ENCODE measurements around the gene CSRP3.
A peak's percentile ranks its signal among the peaks of the same experiment; 100 is the strongest.

CSRP3 gene

DNA sequence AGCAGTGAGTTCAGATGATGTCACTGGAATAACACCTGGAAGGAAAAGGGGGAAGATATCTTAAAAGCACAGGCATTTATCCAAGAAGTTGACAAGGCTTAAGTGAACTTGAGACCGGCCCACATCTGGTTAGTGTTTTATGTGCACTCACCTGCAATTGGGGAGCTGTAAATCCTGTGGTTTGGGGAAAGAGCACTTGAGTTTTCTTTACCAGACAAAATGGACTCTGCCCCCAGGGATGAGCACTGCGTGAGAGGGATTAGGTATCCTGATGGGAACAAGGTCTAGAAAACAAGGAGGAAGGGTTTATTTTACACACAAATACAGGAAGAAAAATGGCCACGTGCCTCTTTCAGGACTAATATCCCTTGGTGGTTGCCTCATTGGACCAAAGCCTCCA is 23.8 kb upstream of the CSRP3 start:
- DNase-seq = no peak

DNA sequence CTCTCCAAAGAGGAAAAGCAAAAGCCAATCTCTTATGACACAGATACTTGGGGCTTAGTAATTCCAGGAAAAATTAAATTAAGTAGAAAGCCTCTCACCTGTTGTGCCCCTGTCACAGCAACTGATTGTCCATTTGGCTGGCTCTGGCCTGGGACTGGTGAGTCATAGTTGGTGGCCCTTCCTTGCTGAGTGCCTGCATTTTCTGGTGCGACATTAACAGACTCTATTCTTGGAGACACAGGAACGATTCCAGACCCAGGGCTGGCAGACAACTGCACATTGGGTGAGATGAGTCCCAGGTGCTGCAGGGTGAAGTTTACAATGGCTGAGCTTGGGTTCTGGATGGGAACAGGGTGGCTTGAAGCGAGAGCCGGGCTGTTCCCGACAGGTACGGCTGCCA is 23.3 kb upstream of the CSRP3 start:
- no peak for DNase-seq

DNA sequence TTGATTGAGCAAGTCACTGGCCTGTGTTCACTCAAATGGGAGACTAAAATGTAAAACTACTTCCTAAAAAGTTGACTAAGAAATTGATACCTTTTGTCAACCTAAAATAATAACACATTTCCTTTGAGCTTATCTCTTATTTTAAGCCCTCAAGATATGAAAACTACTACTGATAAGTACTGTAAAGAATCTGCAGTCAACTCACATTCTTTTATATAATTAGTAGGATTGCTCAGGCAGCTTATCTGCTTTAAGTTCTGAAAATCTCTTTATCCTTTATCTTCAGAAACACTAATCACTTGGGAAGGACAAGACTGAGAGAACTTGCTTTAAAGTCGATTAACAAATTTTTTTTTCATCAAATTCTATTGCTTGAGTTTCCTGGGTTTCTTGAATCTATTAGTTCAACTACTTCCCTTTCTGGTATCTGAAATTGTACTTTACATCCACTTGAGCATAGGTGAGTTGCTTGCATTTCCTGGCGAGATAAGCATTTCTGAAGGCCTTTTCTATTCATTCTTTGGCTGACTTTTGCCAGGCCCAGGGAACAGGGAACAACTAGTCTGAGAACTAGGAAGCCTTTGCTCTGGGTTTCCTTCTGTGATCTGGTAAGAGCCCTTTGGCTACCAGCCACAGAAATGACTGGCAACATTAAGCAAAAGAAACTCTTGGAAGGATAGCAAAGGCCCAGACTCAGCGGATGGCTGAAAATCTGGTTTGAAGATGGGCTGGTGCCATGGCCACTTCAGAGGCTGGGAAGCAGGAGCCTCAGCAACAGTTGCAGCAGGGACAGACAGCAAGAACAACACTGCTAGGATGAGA is 19.3 kb upstream of the CSRP3 start:
- peak in 18 of 58 donors; percentile 6 to 65 (median 18) for DNase-seq

DNA sequence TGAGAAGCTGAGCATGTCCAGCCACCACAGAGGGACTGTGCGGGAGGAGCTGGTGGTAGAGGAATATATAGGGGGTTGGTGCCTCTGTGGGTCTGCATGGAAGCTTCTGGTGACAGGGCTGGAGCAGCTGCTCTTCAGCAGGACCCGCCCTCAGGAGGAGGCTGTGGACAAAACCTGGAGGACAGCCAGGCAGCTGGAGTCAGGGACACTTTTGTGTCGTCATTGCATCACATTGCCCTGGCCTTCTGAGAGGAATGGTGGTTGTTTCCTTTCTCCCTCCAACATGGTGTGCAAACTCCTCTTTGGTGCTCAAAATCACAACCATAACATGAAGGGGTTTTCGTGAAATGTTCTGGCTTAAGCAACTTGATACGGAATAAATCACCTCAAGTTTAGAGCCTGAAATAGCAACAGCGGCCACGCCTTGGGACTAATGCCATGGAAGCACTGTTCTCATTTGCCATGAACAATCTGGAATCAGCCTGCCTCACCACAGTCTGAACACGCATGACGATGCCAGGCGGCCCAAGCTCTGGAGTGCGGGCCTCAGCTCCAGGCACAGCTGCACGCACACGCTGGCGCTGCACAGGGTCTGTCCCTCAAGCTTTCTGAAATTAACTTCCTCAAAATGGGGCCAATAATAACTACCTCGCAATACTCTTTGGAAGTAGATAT is 17.1 kb upstream of the CSRP3 start:
- peak in 29 of 58 donors; percentile 3 to 70 (median 26) for DNase-seq

DNA sequence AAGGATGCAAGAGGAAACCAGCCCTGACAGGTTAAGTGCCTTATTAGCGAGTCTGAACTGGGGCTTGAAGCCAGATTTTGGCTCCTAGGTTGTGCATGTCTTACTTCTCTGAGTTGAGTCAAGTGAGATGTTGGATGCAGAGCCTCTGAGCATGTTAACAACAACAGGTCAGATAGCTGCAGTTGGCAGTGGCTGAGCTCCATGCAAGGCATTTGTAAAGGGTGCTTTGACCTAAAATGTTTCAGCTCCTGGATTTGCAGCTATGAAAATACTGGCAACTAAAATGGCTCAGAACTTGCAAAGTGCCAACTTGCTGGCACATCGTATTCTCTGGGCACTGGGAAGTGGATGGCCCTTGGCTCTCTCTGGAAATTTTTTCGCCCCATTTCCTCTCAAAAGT is 16.4 kb upstream of the CSRP3 start:
- DNase-seq = peak in 27 of 58 donors; percentile 4 to 65 (median 26)

DNA sequence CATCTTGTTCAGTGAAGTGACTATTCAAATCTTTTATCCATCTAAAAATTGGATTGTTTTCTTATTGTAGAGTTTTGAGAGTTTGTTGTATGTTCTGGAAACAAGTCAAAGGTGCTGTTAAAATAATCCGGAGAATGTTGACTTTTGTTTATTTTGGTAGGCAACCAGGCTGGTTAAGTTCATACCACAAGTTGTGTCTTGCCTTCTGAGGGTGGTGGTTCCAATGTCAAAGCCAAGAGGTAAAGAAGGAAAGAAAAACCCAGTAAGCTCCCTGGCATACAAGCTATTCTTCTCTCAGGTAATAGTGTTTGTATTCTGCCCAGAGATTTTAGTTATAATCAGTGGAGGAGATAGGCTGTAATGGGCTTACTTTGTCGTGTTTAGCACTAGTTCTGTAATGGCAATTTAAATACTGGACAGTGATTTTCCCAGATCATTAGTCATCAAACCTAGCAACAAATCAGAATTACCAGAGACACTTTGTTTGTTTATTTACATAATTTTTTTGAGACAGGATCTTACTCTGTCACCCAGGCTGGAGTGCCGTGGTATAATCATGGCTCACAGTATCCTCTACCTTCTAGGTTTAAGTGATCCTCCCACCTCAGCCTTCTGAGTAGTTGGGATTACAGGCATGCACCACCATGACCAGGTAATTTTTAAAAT is 15.1 kb upstream of the CSRP3 start:
- DNase-seq = no peak

DNA sequence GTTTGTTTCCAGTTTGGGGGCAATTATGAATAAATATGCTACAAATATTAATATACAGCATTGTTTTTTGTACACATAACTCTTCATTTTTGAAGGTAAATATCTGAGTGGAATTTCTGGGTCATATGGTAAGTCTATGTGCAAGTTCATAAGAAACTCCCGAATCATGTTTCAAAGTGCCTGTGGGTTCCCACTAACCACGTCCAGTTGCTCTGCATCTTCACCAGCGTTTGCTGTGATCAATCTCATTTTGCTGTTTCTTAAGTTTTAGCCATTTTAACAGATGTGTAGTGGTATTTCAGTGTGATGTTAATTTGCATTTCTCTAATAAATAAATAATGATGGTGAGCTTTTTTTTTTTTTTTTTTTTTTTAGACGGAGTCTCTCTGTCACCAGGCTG is 14.2 kb upstream of the CSRP3 start:
- DNase-seq = no peak

DNA sequence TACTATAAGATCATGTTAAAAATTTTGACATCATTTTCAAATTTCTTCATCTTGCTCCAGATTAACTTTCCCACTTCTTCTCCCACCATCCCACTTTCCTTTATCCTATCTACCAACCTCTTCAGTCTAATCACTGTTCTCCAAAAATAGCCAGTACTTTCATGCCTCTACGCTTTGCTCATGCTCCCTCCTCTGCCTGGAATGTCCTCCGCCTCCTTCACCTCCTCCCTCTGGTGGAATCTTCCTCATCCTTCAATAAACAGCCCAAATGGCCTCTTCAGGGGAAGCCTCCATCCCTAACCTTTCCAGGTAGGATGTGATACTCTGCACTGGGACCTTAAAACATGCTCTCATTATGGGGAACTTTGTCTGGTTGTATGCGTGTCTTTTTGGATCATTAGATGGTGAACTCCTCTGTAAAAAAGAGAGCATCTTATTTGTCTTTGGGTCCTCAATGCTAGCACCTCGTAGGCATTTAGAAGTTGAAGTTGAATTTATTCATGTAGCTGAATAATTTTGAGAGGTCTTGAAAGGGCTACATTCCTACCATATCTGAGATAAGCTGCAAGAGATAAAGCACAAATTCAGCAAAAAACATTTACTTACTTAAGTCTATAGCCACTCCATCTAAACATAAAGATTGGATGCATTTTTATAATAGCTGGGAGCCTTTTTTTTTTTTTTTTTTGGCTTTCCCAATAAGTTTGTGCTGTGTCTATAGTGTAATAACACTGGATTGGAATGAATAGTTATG is 8.0 kb upstream of the CSRP3 start:
- no peak for DNase-seq

DNA sequence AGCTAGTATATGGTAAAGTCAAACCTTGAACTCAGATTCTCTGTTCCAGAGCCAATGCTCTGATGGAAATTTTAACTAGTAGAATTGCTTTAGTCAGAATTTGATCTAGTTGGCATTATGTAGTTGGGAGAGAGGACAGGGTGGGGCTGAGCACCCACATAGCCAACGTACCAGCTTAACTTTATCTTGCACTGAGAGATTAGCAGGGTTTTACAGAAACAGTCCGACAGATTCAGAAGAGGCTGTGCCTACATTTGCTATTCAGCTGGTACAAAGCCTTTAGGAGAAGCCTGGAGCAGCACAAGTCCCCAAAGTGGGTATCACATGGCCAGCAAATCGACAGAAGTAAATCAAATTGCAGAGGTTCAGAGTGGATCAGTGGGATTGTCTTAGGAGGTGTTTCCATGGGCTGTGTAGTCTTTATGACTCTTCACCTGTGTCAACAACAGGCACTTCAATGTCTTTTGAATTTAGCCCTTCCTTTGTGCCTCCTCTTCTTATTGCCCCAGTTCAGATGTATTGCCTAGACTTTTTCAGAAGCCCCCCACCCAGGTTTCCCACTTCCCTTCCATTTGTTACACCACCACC is 7.3 kb upstream of the CSRP3 start:
- no peak for DNase-seq

DNA sequence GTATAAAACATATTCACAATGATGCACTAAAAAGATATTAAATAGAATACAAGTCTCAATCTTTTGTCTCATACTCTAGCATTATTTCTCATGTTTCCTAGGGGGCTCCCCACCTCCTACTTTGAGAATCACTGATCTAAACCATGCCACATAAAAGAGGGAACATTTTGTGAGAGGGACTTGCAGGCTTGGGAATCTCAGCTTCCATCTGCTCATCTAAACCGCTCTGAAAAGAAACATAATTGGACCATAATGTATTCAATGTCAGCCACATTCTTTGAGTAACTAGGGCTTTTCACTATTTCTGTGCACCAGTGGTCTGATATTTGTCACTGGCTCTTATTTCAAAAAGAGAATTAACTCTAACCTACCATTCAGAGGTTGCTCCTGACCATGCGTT is 6.4 kb upstream of the CSRP3 start:
- DNase-seq = no peak

DNA sequence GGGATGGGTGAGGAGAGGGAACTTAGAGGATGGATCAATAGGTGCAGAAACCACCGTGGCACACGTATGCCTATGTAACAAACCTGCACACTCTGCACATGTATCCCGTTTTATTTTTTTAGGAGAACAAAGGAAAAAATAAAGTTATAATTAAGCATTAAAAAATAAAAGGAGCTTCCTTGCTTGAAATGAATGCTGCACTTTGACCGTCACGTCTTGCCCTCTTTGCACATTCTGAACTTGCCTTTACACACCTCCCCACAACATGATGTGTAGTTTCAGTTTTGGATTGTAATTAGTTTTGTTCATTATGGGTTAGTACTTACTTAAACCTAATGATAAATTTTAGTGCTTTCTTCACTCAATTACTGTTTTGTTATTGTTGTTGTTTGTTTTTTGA is 3.1 kb upstream of the CSRP3 start:
- no peak for DNase-seq

DNA sequence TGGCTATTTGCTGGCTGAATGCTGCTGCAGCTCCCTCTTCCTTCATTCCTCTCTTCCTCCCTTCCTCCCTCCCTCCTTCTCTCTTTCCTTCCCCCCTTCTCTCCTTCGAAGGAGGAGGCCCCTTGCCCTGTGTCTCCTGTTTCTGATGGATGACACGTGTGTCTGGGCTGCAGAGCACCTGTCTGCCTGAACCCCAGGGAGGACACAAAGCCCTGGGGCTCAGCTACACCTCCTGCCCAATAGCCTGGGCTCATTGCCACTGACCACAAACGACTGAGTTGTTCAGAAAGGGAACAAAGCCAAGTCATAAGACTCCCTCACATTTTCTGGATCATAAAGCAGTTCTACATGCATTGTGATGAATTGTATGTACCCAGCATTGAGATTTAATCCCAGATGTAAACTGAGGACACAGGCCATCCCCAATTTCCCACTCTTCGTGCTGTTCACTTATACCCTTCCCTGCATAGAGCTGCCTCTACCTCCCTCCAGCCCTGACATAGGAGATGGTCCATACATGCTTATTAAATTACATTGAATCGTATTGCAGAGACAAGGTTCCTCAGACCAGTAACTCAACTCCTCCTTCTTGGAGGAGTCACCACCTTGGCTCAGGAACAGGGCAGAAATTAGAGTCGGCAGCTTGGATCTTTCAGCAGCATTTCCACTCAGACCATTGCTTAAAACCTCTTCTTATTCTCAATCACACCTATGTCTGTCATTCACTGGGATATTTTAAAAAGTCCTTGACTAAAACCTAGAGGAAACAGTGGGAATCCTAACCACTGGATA is 1.2 kb downstream of the CSRP3 start:
- DNase-seq = no peak

DNA sequence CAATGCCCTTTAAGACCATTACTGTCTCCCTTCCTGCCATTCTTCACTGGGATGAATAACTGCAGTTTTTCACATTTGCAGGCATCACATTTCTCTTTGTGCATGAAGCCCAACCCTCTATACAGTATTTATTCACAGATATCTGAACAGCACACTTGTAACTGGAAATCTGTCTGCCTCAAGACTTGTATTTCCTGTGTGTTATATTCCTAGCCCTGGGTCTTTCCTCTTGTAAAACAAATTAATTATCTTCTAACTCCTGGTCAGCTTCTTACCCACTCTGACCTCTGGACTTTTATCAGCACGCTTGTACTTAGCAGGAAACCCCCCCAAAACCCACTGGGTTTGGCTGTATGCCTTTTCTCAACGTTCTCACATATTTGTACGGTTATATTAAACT is 2.0 kb downstream of the CSRP3 start:
- DNase-seq = no peak

DNA sequence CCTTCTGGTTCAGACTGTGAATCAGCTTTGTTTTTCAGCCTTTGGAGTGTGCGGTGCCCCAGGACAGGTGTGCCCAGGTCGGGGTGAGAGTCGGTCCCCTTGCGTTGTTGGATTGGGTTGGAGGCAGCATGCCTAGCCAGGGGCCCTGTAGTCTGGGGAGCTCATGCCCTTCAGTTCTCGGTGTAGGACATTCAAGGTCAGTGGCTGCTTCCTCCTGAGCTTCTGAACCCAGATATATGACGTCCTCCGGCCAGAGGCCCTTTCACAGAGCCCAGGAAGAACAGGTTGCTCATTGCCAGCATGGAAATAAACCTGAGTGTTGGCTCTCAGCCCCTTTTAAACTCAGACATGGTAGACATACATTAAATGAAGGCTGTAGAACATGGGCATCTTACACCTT is 2.7 kb downstream of the CSRP3 start:
- no peak for DNase-seq

DNA sequence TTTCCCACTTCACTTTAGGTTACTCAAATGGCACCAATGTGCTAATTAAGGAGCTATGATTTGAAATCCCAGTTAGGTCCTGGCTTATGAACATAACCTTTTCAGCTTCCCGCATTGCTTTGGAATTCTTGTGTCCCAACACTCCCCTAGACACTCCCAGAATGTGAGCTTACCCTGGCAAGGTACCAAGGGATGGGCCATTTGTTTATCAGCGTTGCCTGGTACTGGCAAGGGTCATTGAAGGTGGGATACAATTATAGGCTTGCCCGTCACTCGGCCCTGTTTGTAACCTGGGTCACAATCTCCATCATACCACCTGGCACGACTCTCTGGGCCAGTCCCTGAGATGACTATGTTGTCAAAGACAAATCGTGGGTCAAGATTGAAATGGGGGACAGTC is 5.4 kb downstream of the CSRP3 start:
- no peak for DNase-seq

DNA sequence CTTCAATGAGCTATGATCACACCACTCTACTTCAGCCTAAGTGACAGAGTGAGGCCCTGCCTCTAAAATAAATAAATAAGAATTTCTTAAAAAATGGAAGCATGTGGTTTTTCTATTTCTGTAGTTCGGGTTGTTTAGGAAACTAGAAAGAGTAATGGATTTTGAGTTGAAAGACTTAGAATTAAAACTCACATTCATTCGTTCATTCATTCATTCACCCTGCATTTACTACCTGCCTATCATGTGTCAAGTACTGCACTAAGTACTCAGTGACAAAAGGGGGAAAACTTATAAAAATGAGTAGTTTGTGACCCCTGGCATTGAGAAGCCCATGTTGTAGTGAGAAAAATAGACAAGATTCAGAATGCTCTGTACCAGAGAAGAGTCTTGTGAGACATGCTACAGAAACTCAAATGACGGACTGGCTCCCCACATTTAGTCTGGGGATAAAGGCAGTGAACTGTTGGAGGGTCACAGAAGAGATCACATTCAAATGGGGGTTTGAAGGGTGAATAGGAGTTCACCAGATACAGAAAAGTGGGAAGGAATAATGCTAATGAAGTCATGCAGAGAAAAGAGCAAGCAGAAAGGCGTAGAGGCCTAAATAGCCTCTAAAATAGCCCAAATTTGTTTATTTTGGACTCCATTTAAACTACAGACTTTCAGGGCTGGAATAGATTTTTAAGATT is 7.0 kb downstream of the CSRP3 start:
- DNase-seq = no peak

DNA sequence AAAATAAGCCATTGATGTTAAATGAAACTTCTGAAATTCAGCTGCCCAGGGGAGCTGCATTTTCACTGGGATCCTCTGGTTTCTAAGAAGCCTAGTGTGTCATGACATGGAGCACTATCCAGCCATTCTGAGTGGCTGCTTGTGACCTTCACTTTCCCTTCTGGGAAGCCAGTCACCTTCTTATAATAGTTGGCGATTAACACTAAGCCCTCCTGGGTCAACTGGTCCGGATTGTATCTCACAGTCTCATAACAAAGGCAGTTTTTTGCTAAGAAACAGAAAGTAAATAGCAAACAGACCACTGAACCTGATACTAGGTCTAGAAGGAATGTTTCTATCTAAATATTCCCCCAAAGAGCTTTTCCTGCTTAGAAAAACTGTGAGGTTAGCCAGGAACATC is 7.9 kb downstream of the CSRP3 start:
- no peak for DNase-seq

DNA sequence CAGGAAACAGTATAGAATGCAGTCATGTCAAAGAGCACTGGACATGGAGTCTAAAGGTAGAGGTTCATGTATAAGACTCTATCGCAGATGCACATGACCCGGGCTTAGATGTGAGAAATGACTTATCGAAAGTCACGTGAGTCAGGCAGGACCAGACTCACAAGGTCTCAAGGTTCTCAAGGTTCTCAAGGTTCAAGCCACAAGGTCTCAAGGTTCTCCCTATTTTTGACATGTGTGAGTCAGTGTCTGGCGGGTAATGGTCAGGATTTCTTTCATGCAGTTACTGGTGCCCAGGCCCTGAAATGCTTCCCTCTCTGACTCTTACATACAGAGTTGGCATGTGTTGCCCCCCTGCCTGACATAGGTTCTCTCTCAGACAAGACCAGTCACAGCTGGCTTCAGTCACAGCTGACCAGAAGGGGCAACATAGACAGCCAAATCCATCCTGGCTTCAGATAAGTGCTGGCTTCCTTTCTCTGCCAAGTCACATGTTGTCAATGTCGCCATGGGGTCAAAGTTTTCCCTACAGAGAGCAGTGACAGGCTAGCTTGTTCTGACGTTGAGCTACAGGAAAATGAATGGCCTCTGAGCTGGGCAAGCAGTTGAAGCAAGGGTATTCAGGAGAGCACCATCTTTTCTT is 10.1 kb downstream of the CSRP3 start:
- no peak for DNase-seq

DNA sequence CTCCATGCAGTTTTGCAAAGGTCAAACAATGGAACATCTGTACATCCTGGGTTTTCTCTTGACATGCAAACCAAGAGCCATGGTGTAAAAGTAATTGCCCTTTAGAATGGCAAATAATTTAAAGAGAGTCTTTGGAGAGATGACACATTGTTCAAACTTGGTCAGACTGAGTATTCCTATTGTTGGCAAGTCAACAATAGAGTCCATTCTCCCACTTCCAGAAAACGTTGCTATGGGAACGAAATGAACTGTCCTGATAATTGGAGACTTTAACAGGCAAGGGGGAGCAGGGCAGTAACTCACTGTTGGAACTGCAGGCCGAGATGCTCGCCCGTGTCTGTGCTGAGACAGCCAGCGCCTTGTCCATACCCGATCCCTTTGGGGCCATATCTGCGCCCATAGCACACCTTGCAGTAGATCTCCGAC is 13.9 kb downstream of the CSRP3 start:
- DNase-seq = peak in 26 of 58 donors; percentile 5 to 74 (median 22)

Measured in anterior cingulate cortex (tissue), 58 donors.